Stimulated activated CD4-positive, alpha-beta T cell treated with anti-CD3 and anti-CD28 coated beads, Interleukin-15, amount 100 ng/mL, for 48 hours (primary cell): ENCODE results near the gene TMEM91.
"Not testable (repeated sequence)": the region's sequence is repeated elsewhere in the genome, so short reads cannot be mapped to it uniquely, and the experiment has no call there.

Experiments
- DNase-seq, 2 donors: peaks; one replicate each; pipeline ENCODE4 v3.0.0-alpha.2; 2020; ENCODE audit warnings: low read depth in 2 of 2

Gene TMEM91

GRCh38 chr19:41353466-41354342, 22.6 kb upstream of the TMEM91 start, which contains the start of gene TGFB1:
TGFB1 (minus strand) TSS chr19:41353922; CDS start chr19:41353044, 878 bp downstream.
- DNase-seq = peak; percentile 82 to 88

GRCh38 chr19:41354343-41354953, 21.9 kb upstream of the TMEM91 start:
- DNase-seq = no peak

GRCh38 chr19:41355035-41355434, 21.3 kb upstream of the TMEM91 start:
- no peak for DNase-seq

- no peak for DNase-seq
Observed at GRCh38 chr19:41355802-41356201, 20.5 kb upstream of the TMEM91 start.

GRCh38 chr19:41356984-41357739, 19.2 kb upstream of the TMEM91 start:
- DNase-seq = no peak

GRCh38 chr19:41357746-41358145, 18.6 kb upstream of the TMEM91 start:
- DNase-seq = no peak

- DNase-seq = no peak
Observed at GRCh38 chr19:41359741-41360140, 16.6 kb upstream of the TMEM91 start.

GRCh38 chr19:41362143-41362847, 14.0 kb upstream of the TMEM91 start:
- DNase-seq = no peak

GRCh38 chr19:41363371-41363752, 13.0 kb upstream of the TMEM91 start:
- DNase-seq = no peak

- peak; percentile 95 to 97 for DNase-seq
Observed at GRCh38 chr19:41363753-41364523, 12.4 kb upstream of the TMEM91 start, which contains the start of gene B9D2. B9D2 (minus strand) TSS chr19:41364149; CDS start chr19:41363519, 630 bp downstream.

- no peak for DNase-seq
Observed at GRCh38 chr19:41364524-41365391, 11.6 kb upstream of the TMEM91 start.

GRCh38 chr19:41366089-41366488, 10.2 kb upstream of the TMEM91 start:
- DNase-seq = no peak

- no peak for DNase-seq
Observed at GRCh38 chr19:41367848-41368301, 8.5 kb upstream of the TMEM91 start.

- no peak for DNase-seq
Observed at GRCh38 chr19:41369769-41370168, 6.6 kb upstream of the TMEM91 start.

- DNase-seq = not testable (repeated sequence)
Observed at GRCh38 chr19:41371119-41371518, 5.2 kb upstream of the TMEM91 start.

GRCh38 chr19:41371541-41371940, 4.8 kb upstream of the TMEM91 start:
- DNase-seq = no peak

GRCh38 chr19:41372501-41372900, 3.8 kb upstream of the TMEM91 start:
- no peak for DNase-seq

- no peak for DNase-seq
Observed at GRCh38 chr19:41373993-41374392, 2.3 kb upstream of the TMEM91 start.

GRCh38 chr19:41376998-41377365, 649 bp downstream of the TMEM91 start:
- DNase-seq = no peak
